IPS-18c (cell line): ENCODE measurements around the gene SMAD6.

Source experiments
- H3K4me3 ChIP-seq: 2 replicates; pipeline ENCODE4 v1.7.0; 2013; ENCODE audit warnings: low read depth, mild to moderate bottlenecking, low read length, moderate library complexity; ENCODE audit not compliant: insufficient read depth
- H3K9me3 ChIP-seq: one replicate; pipeline ENCODE4 v1.6.1; 2013; ENCODE audit warnings: mild to moderate bottlenecking, low read length, moderate library complexity; ENCODE audit not compliant: control insufficient read depth, insufficient read depth

Gene SMAD6

GRCh38 chr15:66723826-66724731 lies 22.0 kb downstream of the SMAD6 start:
- no peak overlapping the region for H3K4me3 ChIP-seq

GRCh38 chr15:66724732-66725463 lies 22.9 kb downstream of the SMAD6 start:
- Histone ChIP-seq H3K4me3 (no peak overlapping the region), H3K9me3 (no peaks in the 10 kb centered on the region)

More at GRCh38 chr15:66723826-66724731, 22.0 kb downstream of the SMAD6 start:
- no peaks in the 10 kb centered on the region for H3K9me3 ChIP-seq

GRCh38 chr15:66725464-66725785 lies 23.4 kb downstream of the SMAD6 start:
- Histone ChIP-seq H3K9me3 (no peaks in the 10 kb centered on the region), H3K4me3 (no peak overlapping the region)

GRCh38 chr15:66726386-66726785 lies 24.4 kb downstream of the SMAD6 start:
- no peak overlapping the region for H3K4me3 ChIP-seq

GRCh38 chr15:66729331-66729951 lies 27.4 kb downstream of the SMAD6 start:
- Histone ChIP-seq H3K9me3 (no peaks in the 10 kb centered on the region), H3K4me3 (no peak overlapping the region; the same call in 1 of the 2 replicates)

More at GRCh38 chr15:66726386-66726785, 24.4 kb downstream of the SMAD6 start:
- H3K9me3 ChIP-seq: no peaks in the 10 kb centered on the region

GRCh38 chr15:66730168-66731021 lies 28.4 kb downstream of the SMAD6 start:
- Histone ChIP-seq H3K4me3 (no peak overlapping the region), H3K9me3 (peaks cover 2% of the 10 kb centered on the region)

- Histone ChIP-seq H3K9me3 (peaks cover 2% of the 10 kb centered on the region), H3K4me3 (no peak overlapping the region)
Observed at GRCh38 chr15:66733976-66734375, 31.9 kb downstream of the SMAD6 start.

- Histone ChIP-seq H3K9me3 (peaks cover 2% of the 10 kb centered on the region), H3K4me3 (no peak overlapping the region)
Observed at GRCh38 chr15:66734961-66735908, 33.2 kb downstream of the SMAD6 start.

GRCh38 chr15:66735909-66736305 lies 33.9 kb downstream of the SMAD6 start:
- peaks cover 2% of the 10 kb centered on the region for H3K9me3 ChIP-seq
- H3K4me3 ChIP-seq: no peak overlapping the region

- H3K4me3 ChIP-seq: no peak overlapping the region
- peaks cover 2% of the 10 kb centered on the region for H3K9me3 ChIP-seq
Observed at GRCh38 chr15:66737243-66738010, 35.4 kb downstream of the SMAD6 start.

GRCh38 chr15:66738116-66738515 lies 36.1 kb downstream of the SMAD6 start:
- peaks cover 2% of the 10 kb centered on the region for H3K9me3 ChIP-seq
- no peak overlapping the region for H3K4me3 ChIP-seq

- Histone ChIP-seq H3K9me3 (peaks cover 2% of the 10 kb centered on the region), H3K4me3 (no peak overlapping the region)
Observed at GRCh38 chr15:66738595-66738994, 36.6 kb downstream of the SMAD6 start.

- Histone ChIP-seq H3K4me3 (no peak overlapping the region), H3K9me3 (peaks cover 2% of the 10 kb centered on the region)
Observed at GRCh38 chr15:66739287-66739686, 37.3 kb downstream of the SMAD6 start.

GRCh38 chr15:66740802-66741201 lies 38.8 kb downstream of the SMAD6 start:
- no peak overlapping the region for H3K4me3 ChIP-seq

GRCh38 chr15:66741646-66742045 lies 39.6 kb downstream of the SMAD6 start:
- no peaks in the 10 kb centered on the region for H3K9me3 ChIP-seq
- no peak overlapping the region for H3K4me3 ChIP-seq

More at GRCh38 chr15:66740802-66741201, 38.8 kb downstream of the SMAD6 start:
- H3K9me3 ChIP-seq: no peaks in the 10 kb centered on the region
